GM21529 (cell line): Measurements from ENCODE around the gene CBX3.
"Not testable (repeated sequence)": the region's sequence is repeated elsewhere in the genome, so short reads cannot be mapped to it uniquely, and the experiment has no call there.

Experiments used
- ATAC-seq: cut with Tn5 transposase; IDR thresholded peaks from one replicate; pipeline ENCODE4 v1.9.1; 2021; ENCODE audit not compliant: unreplicated experiment

CBX3 gene

DNA sequence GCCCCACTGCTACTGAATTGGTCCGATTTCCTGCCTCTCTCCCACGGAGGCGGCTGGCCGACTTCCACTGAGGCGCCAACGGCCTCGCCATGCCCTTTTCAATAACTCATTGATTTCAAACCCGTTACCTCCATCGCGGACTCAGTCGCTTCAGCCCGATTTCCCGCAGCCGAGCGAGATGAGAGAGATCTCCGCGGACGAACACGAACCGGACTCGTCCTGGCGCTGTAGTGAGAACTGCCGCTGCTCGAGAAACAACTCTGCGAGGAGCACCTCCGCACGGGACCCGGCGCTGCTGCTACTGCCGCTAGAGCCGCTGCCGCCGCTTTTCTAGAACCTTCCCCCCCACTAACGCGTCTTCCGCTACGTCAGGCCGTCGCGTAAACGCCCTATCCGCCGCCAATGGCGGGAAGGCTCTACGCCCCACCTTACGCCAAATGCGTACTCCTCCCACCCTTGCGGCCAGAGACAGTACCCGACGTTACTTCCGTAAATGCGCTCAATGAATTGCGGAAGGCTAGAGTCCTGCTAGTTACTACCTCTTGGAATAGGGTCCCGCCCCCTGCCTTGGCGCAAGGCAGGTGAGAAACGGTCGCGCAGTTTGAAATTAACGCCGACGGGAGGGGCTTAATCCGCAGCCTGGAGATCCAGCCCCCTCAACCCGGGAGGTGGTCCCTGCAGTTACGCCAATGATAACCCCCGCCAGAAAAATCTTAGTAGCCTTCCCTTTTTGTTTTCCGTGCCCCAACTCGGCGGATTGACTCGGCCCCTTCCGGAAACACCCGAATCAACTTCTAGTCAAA lies 900 bp upstream of the CBX3 start, which contains the start of gene HNRNPA2B1:
Gene HNRNPA2B1, minus strand, starts transcription at position 303 of the 803 bp plus-strand sequence. Its CDS starts 169 bp downstream, at position 134.
- peak; percentile 55 for ATAC-seq

DNA sequence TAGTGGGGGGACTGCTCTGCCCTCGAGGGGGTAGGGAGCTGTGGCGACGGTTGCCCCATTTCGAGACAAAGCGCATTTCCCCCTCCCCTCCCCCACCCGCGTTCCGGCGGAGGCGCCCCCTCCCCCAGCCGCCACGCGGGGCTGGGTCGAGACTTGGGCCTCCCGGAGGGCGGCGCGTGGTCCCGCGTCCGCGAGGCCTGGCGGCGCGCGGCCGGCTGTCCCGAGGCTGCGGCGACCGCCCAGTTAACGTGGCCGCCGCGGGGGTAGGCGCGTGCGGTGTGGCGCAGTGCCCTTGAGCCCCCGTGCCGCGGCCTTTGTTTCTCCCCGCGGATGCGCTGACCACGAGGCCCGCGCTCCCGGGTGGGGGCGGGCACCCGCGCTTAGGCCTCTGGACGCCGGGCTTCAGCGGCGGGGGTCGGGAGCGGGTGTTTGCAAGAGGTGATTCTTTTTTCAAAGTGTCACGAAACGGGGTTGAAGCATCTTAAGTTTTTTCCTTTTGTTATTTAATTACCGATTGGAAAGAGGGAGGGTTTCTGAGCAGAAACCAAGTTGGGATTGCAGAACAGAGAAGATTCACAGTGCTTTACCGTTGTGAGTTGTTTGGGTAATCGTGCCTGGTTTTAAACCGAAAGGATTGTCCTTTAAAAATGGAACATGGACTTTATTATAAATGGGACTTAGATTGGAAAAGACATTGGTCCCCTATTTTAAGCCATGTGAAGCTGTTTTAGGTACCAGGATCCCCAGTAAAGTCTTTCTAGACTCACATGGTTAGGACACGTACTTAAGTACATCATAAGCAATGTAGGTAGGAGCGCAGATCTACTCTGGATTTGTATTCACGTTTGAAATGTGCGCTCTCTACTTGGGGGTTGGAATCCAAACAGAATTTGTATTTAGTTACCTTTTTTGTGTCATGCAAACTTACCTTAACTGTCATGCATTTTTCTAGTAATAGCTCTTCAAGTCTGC lies 760 bp downstream of the CBX3 start:
- peak; percentile 2 for ATAC-seq

DNA sequence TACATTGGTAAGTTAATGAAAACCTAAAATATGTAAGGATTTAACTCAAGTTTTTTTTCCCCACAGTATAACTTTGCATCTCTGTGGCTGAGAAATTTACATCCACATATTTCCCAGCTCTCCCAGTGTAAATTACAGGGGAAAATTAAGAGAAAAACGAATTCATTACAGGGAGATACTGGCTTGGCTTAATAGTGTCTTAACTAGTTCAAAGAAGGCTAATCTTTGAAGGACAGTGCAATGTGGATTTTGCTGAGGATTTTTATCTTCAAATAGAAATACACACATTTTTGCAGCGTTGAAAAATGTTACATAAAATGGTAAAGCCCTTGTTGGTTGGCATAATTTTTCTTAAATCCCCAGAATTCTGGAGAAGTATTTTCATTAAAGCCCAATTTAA lies 1.5 kb downstream of the CBX3 start:
- no peak for ATAC-seq

DNA sequence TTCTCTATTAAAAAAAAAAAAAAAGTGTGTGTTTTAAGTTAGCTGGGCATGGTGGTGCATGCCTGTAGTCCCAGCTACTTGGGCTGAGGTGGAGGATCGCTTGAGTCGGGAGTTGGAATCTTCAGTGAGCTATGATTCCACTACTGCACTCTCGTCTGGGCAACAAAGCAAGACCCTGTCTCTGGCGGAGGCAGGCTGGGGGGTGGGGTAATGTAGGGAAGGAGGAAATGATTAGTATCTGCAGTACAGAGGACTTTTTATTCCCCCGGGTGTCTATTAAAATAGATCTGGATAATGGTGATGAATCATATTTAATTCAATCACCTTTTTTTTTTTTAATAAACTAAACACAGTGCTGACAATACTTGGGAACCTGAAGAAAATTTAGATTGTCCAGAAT lies 6.5 kb downstream of the CBX3 start:
- no peak for ATAC-seq

DNA sequence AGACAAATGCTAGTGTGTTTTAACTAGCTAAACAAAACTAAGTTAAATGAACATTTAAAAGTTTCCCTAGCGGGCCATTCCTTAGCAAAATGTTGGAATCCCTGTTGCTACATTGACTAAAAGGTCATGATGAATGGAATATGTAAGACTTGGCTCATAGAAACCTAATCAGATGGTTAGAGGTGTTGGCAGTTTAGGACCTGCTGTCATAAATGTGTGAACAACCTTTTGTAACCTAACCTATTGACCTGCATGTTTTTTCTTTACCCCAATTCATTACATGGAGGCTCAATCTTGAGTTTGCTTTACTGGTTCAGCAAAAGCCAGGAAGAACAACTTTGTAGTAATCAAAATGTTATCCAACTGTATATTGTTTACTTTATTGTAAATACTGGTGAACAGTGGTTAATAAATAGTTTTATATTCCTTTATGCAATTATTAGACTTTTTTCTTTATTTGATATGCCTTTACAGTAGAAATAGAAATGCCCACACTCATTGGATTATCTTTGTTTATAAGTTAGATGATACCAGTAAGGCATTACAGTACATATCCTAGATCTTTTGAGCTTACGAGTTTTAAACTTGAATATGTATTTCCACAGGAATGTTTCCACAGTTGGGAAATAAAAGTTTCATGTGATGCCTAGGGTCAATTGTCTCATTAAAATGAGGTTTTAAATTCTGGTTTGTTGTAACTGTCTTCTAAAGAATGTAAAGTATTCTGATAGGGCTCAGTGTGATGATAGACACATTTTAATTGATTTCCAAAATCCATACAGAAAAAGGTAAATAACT lies 11.6 kb downstream of the CBX3 start:
- no peak for ATAC-seq

DNA sequence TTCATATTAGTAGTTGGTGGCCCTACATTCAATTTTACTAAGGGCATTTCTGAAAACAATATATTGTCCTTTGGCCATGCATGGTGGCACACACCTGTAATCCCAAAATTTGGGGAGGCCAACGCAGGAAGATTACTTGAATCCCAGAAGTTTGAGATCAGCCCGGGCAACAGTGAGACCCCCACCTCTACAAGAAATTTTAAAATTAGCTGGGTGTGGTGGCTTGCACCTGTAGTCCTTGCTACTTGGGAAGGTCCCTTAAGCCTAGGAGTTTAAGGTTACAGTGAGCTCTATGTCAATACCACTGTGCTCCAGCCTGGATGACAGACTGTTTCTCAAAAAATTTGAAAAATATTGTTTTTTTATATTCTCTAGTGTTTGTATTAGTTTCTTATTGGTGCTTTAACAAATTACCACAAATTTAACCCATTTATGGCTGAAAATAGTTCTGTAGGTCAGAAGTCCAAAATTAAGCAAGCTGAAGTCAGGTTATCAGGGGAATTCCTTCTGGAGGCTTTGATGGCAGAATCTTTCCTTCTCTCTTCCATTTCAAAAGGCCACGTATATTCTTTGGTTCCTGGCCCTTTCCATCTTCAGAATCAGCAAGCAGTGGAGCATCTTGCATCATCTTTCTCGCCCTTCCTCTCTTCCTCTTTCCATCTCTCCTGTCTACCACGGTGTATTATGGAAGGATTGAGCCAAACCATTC lies 12.4 kb downstream of the CBX3 start:
- no peak for ATAC-seq

DNA sequence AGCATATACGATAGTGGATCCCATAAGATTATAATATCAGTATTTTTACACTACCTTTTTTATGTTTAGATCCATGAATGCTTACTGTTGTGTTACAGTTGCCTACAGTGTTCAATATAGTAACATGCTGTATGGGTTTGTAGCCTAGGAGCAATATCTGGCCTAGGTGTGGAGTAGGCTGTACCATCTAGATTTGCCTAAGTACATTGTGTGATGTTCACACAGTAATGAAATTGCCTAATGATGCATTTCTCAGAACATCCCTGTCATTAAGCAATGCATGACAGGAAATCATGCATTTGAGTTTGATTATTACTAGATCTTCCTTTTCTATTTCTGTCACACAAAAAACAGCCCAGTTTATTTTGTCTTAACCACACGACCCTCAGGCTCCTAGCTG lies 14.5 kb downstream of the CBX3 start:
- no peak for ATAC-seq

DNA sequence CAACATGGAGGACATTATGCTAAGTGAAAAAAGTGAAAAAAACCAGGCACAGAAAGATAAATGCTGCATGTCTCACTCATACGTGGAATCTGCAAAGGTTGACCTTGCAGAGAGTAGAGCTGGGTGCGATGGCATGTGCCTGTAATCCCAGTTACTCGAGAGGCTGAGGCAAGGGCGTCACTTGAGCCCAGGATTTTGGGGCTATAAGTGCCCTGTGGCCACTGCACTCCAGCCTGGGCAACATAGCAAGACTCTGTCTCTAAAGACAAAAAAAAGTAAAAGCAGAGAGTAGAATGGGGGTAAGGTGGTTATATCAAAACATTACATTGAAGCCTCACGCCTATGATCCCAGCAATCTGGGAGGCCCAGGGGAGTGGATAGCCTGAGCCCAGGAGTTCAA lies 22.8 kb downstream of the CBX3 start:
- ATAC-seq: no peak

DNA sequence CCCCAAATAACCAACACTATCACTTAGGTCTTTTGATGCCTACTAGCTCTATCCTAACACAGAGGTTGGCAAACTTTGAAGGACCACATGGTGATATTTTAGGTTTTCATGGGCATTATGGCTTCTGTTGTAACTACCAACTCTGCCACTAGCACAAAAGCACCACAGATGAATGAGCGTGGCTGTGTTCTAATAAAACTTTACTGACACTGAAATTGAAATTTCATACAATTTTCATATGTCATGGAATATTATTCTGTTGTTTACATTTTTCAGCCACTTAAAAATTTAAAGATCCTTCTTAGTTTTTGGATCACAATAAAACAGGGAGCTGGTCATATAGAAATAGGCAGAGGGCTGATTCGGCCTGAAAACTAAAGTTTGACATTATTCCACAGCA lies 26.4 kb downstream of the CBX3 start:
- ATAC-seq: no peak

DNA sequence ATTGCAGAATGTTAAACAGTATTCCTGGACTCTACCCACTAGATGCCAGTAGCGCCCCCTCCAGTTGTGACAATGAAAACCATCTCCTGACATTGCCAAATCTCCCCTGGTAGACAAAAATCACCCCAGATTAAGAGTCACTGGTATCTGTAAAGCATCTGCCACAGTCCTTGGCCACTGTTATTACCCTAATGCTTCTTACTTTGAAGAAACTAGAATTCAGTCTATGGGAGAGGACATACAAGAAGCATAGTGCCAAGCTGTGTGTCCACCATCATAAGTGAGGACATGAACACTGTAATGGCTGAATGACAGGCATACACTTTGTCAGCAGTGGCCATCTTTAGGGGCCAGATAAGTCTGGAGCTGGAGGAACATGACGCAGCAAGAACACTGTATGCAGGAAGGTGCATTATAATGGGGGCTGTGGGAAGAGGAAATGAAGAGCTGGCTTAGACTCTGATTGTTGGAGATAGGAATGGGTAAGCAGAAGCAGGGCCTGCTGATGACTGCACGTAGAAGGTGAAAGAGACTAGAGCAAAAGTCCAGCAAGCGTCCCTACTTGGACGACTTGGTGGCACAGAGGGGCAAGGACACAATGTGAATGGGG lies 32.5 kb downstream of the CBX3 start:
- no peak for ATAC-seq

DNA sequence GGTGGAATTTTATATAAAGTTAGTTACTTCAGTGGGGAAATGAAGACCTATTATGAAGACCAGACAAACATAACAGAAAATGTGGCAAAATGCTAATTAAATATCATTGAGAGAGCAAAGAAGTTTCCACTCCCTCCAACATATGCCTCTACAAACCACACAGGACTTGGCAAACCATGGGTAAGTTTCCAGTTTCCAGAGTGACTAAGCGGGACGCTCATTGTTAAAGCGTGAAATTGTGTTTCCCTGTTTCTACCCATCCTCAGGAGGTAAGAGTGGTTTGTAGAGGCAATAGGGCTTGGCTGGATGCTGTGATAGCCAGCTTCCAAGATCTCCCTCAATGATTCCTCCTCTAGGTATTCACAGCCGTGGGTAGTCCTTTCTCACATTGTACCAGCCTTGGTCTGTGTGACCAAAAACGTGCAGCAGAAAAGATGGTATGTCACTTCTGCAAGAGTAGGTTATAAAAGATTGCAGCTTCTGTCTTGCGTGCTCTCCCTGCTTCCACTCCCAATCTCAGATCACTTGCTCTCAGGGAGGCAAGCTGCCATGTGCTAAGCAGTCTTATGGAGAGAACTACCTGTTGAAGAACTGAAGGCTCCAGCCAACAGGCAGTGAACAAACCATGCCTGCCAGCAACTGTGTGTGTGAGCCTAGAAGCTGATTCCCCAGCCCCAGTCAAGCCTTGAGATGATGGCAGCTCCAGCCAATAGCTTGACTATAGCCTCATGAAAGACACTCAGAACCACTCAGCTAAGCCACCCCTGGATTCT lies 35.7 kb downstream of the CBX3 start:
- ATAC-seq: no peak

DNA sequence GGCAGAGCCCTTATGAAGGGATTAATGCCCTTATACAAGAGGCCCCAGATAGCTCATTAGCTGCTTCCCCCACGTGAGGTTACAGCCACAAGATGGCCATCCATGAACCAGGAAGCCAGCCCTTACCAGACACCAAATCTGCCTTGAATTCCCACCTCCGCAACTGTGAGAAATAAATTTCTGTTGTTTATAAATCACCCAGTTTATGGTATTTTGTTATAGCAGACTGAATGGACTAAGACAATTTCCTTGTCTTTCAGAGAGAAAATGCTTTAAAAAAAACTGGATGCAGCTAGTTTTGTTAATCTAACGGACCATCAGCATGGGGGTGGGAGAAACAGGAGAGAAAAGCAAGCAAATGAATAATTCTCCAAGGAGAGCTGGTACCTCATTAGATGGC lies 36.5 kb downstream of the CBX3 start:
- ATAC-seq: no peak

DNA sequence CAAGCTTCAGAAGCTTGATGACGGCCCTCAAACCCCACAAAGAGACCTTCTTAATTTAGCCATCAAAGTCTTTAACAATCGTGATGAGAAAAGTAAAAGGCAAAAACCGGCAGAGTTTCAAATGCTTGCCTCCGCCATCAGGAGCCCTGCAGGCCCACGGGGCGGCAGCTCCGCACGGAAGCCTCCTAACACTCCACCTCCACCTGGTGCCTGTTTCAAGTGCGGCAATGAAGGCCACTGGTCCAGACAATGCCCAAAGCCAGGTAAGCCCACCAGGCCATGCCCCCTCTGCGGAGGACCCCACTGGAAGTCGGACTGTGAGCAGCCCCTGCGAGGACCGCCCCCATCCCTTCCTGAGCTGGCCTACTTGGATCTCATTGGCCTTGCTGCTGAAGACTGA lies 43.6 kb downstream of the CBX3 start:
- ATAC-seq: no peak

DNA sequence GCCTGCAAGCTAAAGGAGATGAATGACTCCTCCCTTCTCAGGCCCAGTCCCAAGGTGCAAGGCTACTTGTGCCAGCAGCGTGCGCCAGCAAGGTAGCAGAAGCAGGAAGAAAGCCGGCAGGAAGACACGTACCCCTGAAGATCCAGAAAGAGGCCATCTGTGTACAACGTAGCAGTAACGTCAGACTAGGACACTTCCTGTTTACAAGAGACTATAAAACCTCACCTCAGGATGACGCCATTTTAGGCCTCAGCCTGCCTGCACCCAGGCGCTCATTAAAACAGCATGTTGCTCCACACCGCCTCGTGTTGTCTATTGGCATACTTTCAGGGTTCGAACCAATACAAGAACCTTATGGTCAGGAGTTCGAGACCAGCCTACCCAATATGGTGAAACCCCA lies 48.7 kb downstream of the CBX3 start:
- ATAC-seq: no peak

DNA sequence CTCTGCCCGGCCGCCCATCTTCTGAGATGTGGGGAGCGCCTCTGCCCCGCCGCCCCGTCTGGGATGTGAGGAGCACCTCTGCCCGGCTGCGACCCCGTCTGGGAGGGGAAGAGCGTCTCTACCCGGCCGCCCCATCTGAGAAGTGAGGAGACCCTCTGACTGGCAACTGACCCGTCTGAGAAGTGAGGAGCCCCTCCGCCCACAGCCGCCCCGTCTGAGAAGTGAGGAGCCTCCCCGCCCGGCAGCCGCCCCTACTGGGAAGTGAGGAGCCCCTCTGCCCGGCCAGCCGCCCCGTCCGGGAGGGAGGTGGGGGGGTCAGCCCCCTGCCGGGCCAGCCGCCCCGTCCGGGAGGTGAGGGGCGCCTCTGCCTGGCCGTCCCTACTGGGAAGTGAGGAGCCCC lies 60.3 kb downstream of the CBX3 start:
- ATAC-seq: not testable (repeated sequence)
